CD4-positive, alpha-beta T cell treated with Interleukin-4 for 4 hours (primary cell): ENCODE results near the gene DHRS9.
"Not testable (repeated sequence)": the region's sequence is repeated elsewhere in the genome, so short reads cannot be mapped to it uniquely, and the experiment has no call there.

Source experiments
- DNase-seq: peaks from one replicate; pipeline ENCODE4 v3.0.0-alpha.2; 2020

Gene DHRS9

DNA sequence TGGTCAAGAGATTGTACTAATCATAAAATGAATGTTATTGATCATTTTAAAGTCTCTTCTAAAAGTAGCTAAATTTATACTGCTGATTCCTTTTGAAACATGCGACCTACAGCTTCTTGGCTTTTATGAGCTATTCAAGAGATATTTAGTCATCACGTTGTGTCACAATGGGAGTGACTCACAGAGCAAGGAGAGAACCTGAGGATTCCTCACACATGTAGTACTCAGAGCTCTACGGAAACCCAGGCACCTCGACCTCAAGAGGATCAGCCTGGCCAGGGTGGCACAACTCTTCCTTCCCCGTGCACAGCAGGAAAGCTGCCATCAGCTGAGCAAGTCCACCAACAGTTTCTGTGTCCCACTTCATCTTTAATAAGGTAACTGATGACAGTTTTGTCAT, at the start of gene DHRS9:
DHRS9 (plus strand) TSS at position 223 of the 400 bp plus-strand sequence. CDS start 12,019 bp downstream, outside the sequence.
- peak; percentile 11 for DNase-seq

DNA sequence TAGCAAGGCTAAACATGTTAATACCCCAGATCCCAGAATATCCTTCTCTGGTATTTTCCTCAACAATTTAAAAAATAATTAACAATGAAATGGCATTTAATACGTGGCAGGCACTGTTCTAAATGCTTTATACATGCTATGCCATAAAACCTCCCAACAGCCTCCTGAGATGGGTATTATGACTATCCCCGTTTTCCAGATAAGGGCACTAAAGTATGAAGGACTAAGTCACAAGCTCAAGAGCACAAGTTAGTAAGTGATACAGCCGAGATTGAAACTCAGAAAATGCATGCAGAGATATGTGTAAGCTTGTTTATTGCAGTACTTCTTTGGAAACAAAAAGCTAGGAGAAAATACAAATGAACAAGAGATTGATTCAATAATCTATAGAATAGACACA, 46.2 kb upstream of the DHRS9 start:
- no peak for DNase-seq

DNA sequence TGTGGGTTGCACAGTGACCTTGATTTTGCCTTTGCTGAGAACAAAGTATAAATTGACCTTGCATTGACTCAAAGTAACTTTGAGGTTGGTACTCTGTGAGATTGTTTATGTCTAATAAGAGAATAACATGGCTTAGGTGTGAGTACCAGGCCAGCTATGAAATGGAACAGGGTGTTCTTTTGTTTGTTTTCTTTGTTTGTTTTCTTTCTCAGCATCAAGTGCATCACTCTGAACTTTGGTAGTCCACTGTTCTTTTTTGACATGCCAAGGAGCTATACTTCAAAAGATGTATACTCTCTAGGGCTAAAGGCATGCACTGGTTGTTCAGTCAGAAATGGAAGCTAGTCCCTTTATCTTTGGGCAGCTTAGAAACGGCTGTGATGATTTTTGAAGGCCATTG, 43.3 kb upstream of the DHRS9 start:
- no peak for DNase-seq

DNA sequence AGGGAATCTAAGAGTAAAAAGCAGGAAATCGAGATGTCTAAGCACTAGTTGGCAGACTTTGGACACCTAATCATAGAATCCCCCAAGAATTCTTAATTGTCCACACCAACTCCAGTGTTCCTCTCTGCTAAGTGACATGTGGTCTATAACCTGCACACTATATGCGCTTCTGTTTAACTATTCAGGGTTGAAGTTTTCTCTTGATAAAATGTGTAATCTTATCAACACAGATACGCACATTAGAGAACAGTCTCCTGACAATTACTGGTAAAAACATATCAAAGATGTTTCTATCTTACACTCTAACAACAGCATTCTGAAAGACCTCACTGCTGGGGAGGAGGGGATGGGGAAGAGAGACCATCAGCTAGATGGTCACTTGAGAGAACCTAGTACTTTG, 42.1 kb upstream of the DHRS9 start:
- no peak for DNase-seq

DNA sequence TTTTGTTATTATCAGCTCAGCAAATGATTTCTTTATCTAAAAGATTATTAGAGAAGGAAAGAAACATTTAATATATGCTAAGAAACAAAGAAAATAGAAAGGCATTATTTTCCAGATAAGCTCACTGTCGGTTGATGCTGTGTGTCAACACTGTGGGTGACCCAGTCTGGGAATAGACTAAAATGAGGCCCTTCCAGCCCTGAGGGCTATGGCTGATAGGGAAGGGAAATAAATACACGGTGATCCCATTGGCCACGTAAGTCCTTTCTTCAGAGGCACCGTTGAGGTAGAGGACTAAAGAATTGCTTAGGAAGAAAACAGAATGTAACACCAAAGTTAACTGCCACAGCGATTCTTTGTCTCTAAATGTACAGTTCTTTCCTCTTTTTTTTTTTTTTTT, 40.0 kb upstream of the DHRS9 start:
- no peak for DNase-seq

DNA sequence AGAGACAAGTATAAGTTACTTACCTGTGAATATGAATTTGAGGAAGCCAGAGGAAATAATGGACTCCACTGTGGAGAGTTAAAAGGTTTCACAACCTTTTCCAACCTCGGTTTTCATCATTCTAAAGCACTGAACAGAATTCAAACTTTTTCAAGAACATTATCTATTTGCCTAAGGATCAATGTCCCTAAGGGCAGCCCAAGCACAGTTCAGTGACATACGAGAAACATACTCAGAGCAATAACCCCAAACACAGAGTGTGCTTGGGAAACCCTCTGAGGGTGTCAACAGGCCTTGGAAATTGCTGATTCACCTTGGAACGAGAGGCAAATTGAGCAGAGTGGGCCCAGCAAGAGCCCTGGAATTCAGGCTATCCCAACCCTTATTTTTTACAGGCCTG, 38.2 kb upstream of the DHRS9 start, which contains the start of gene ABCB11:
ABCB11 (minus strand) TSS at position 123 of the 400 bp plus-strand sequence. CDS start 13,199 bp downstream, outside the sequence.
- no peak for DNase-seq

DNA sequence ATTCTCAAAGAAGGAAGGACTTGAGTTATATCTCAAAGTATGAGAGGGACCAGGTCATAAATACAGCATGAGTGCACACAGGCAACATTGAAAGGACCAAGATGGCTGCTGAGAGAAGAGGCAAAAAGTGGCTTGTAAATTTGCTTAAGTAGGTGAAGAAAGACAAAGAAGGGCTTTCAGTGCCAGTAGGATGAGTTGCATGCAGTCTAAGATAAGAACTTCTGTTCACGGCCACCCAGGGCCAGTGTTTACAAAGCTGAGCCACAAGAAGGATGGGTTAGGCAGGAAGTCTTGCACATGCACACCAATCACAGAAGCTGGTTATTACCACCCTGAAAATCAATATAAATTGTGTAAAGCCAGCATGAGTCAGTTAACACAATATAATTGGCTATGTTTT, 35.1 kb upstream of the DHRS9 start:
- no peak for DNase-seq

DNA sequence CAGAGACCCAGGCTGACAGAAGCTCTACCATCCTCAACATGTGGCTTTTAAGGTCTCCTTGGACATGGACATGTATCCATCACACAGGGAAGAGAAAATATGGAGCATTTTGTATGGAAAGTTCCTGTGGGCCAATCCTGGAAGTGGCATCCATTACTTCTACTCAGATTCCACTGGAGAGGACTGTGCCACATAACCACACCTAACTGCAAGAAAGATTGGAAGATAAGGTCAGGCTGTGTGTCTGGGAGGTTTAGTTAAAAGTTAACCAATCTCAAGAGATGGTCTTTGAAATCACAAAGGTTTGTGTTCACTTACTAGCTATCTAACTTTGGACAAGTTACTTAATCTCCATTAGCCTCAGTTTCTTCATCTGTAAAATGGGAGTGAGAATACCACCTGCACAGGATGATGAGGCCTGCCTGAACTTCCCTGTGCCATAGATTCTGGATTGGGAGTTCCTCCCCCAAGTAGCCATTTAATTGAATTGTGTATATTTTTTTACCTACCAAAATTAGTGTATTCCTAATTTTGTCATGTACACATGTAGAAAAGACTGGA, 34.3 kb upstream of the DHRS9 start:
- DNase-seq = no peak

DNA sequence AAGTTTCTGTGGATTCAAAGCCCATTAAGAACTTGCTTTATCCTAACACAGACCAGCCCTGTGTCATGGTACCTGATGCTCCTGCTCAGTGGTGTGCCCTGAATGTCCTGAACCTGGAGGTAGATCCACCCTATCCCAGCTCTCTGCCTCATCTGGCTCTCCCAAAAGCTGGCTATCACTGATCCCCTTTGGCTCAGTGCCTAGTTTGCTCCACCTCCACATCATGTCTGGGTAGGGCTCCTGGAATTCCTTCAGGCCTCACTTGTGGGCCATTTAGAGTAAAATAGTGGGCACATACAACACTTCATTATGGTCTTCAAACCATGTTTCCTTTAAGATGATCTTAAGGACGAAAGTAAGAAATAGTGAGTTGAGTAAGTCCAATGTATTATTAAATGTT, 33.5 kb upstream of the DHRS9 start:
- no peak for DNase-seq

DNA sequence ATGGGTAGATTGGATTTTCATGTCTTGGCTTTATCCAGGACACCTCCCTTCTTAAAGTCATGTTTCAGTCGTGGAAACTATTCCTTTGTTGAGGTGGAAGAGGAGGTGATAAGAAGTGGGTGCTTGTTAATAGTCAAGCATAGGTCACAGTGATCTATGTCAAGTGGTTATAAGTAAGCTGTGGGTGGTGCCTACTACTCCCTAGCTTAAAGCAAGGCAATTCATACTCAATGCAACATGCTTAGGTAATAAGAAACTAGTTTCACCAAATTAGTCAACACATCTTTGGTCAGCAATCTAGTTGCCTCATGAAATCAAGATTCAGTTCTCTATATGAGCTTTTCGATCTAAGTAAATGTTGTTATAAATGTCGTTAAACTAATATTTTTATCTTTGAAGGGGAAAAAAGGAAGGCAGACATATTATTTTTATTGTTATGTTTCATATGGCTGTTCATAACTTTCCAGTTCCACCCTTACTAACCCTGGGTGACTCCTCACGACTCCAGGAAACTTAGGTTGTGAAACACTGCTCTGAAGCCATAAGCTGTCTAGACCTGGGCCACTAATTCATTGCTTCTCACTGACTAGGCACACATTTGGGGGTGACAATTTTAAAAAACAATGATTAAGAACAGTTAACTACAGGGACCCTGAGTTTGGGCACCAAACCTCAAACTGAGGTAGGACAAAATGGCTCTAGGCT, 32.5 kb upstream of the DHRS9 start:
- no peak for DNase-seq

DNA sequence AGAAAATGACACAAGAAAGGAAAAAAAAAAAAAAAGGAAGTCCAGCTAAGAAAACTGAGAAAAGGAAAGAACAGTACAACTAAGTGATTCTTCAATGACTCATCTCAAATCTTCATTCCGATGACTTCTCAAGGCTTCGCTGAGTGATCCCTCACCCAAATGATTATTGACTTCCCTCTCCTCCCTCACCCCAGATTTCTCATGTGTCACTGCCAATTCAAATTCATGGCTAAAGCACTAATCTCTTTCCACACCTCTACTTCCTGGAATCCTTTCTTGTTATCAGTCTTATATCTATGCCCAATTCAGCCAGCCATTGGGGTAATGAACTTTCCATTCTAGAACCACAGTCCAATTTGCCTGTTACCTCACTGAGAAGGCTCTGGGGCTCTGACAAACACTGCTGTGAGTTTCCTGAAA, 31.0 kb upstream of the DHRS9 start:
- DNase-seq = no peak

DNA sequence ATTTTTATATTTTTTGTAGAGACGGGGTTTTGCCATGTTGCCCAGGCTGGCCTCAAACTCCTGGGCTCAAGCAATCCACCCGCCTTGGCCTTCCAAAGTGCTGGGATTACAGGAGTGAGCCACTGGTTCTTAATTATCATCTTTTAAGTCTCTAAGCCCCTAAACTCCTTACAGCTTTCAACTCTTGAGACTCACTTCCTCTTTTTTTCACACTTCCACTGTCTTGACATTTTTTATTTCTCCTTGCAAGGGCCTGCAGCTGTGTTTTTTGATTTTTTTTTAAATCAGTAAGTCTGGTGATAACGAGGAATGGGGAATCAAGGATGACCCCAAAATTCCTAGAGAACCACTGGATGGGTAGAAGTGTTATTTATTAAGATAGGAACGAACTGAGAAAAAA, 29.7 kb upstream of the DHRS9 start:
- DNase-seq = no peak

DNA sequence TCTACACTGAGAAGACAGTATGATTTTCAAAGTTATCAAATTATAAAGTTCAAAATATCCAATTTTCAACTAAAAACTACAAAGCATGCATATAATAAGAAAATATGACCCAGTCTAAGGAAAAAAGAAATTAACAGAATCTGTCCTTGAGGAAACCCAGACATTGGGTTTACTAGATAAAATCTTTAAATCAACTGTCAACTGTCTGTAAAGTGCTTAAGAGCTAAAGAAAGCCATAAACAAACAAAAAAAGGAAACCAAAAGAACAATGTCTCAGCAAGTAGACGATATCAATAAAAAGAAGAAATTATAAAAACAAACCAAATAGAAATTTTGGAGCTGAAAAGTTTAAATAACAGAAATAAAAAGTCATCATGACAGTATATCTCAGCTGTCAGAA, 27.8 kb upstream of the DHRS9 start:
- DNase-seq = no peak

DNA sequence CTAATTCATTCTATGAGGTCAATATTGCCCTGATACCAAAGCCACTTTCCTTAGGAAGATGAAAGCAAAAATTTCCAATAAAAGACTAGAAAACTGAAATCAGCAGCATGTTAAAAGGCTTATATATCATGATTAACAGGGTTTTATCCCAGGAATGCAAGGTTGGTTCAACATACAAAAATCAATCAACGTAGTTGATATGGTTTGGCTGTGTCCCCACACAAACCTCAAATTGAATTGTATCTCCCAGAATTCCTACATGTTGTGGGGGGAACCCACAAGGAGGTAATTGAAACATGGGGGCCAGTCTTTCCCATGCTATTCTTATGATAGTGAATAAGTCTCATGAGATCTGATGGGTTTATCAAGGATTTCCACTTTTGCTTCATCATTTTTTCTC, 26.5 kb upstream of the DHRS9 start:
- no peak for DNase-seq

DNA sequence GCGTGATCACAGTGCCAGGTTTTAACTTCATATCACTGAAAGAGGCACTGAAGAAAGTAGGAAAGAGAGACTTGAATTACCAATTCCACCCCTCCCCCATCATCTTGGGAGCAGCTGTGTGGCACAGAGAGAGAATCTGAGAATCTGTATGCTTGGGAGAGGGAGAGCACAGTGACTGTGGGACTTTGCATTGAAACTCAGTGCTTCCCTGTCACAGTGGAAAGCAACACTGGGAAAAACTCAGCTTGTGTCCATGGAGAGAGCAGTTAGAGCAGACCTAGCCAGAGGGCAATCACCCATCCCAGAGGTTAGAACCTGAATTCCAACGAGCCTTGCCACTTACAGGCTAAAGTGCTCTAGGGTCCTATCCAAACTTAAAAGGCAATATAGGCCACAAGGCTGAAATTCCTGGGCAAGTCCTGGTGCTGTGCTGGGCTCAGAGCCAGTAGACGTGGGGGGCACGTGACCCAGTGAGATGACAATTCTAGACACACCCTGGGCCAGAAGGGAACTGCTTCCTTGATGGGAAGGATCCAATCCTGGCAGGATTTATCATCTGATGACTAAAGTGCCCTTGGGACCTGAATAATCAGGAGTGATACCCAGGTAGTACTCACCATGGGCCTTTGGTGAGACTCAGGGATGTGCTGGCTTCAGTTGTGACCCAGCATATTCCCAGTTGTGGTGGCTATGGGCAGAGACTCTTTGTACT, 22.8 kb upstream of the DHRS9 start:
- no peak for DNase-seq

DNA sequence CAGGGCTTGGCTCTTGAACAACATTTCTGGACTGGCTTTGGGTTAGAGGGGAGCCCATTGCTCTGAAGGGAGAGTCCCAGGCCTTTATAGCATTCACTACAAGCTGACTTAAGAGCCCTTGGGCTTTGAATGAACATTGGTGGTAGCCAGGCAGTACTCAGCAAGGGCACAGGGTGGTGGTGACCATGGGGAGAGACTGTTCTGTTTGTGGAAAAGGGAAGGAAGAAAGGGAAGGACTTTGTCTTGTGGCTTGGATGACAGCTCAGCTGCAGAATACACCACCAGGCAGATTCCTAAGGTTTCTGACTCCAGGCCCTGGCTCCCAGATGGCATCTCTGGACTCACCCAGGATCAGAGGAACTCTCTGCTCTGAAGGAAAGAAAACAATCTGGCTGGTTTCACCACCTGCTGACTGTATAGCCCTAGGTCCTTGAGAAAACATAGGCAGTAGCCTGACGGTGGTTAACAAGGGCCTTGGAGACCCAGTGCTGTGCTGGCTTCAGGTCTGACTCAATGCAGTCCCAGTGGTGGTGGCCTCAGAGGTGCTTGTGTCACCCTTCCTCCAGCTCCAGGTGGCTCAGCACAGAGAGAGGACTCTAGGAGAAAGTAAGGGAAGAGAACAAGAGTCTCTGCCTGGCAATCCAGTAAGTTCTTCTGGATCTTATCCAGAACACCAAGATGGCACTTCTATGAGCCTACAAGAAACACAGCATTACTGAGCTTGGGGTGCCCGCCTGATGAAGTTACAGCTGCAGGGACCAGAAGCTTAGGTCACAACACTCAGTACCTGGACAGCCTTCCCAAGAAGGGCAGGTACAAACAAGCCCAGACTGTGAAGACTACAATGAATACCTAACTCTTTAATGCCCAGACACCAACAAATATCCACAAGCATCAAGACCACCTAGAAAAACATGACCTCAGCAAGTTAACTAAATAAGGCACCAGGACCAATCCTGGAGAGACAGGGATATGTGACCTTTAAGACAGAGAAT, 21.8 kb upstream of the DHRS9 start:
- DNase-seq = no peak

DNA sequence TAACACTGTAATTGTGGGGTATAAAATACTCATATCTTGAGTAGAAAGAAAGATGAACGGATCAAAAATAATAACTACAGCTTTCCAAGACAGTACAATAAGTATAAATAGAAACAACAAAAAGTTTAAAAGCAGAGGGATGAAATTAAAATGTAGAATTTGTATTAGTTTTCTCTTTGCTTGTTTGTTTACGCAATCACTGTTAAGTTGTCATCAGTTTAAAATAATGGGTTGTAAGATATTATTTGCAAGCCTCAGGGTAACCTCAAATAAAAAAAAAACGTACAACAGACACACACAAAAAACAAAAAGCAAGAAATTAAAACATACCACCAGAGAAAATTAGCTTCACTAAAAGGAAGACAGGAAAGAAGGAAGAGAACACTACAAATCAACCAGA, 20.2 kb upstream of the DHRS9 start:
- DNase-seq = no peak

DNA sequence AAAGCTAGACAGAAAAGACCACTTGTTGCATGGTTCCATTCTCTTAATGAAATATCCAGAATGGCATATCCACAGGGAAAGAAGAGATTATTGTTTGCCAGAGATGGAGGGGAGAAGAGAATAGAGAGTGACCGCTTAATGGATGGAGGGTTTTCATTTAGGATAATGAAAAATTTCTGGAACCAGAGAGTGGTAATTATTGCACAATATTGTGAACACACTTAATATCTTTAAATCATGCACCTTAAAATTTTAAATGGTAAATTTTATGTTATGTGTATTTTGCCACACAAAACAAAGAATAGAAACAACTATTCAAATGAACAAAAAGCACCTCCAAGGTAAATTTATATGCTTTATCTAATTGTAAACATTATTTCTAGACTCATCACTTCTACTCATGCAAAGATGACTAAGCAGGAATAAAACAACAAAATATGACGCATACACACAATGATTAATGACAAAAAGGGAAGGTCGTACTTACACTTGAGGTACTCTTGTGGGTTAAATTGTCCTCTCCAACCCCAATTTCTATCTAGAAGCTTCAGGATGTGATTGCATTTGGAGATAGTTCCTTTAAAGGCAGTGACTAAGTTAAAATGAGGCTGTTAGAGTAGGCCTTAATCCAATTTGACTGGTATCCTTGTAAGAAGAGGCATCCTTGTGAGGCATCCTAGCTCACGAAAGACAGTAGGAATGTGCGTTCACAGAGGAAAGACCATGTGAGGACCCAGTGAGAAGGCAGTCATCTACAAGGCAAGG, 18.7 kb upstream of the DHRS9 start:
- no peak for DNase-seq

DNA sequence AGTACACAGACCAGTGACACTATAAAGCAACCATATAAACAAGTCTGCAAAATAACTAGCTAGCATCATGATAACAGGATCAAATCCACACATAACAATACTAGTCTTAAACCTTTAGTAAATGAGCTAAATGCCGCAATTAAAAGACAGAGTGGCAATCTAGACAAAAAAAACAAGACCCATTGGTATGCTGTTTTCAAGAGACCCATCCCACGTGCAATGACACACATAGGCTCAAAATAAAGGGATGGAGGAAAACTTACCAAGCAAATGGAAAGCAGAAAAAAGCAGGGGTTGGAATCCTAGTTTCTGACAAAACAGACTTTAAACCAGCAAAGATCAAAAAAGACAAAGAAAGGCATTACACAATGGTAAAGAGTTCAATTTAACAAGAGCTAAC, 14.8 kb upstream of the DHRS9 start:
- DNase-seq = not testable (repeated sequence)

DNA sequence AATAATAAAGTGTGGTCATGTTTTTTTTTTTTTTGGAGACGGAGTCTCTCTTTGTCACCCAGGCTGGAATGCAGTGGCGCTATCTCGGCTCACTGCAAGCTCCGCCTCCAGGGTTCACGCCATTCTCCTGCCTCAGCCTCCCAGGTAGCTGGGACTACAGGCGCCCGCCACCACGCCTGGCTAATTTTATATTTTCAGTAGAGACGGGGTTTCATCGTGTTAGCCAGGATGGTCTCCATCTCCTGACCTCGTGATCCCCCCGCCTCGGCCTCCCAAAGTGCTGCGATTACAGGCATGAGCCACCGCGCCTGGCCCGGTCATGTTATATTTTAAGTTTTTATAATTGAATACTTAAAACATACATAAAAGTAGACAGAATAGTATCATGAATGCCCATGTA, 5.2 kb upstream of the DHRS9 start:
- DNase-seq = not testable (repeated sequence)

DNA sequence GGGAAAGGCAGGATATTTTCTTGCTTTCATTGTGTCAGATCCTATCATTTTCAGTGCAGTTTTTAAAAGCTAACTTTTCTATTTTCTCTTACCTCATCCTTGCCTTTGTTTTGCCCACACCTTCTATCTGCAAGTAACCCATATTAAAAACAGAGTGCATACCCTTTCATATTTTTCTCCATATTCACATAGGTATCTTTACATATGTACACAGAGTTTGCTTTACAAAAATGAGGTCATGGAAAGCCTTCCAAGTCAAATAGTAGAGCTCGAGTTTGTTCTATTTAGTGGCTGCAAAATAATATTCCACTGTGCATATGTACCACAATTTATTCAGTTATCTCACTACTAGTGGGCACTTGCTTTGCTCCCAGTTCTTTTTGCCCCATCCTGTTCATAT, 3.9 kb upstream of the DHRS9 start:
- no peak for DNase-seq

DNA sequence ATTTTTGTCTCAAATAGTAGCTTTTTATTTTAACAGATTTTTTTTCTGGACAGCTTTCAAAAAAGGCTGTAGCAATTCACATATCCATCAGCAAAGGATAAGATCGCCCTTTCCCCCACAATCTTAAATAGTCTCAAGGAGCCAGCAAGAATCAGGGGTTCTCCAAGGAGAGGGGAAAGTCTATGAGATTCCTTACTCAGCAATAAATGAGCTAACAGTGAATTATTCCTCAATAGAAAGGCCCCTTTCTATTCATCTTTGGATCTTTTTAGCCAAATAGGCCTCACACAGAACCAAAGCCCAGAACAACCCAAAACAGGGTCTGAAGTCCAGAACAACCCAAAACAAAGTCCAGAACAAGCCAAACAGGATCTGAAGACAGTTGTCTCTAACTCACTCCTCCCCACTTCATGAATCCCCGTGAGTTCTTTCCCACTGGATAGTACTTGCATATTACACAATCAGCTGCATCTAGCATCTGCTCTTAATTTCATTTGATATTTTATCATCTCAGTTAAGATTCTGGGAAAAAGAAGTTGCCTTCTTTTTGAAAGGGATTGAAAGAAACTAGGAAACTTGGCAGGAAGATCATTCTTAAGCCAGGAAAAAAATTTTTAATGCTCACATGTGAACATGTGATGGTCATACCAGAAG, 3.4 kb upstream of the DHRS9 start:
- no peak for DNase-seq
